H1 (cell line): ENCODE measurements around the gene PRCP. TPM values are rescaled to one million over a fixed set of nuclear protein-coding genes. Genes with fewer than 3 reads are reported as not detected.

Experiments used
- CTCF ChIA-PET: fragments of 300-600 bp; sonication (Branson Sonifier 250); formaldehyde crosslinking; loops from one replicate; lab custom pipeline; 2021; ENCODE audit not compliant: partially characterized antibody; lab: Charles Lee
- POLR2A ChIA-PET: fragments of 300-600 bp; sonication (Branson Sonifier 250); formaldehyde crosslinking; loops from one replicate; lab custom pipeline; 2021; ENCODE audit warnings: inconsistent platforms; ENCODE audit not compliant: partially characterized antibody; lab: Charles Lee
- DNase-seq, 2 experiments: peaks; one replicate each; pipeline versions ENCODE4 v3.0.0 to v3.0.0-alpha.2; 2010 to 2022; ENCODE audit warnings: low spot score in 2 of 2, low read depth in 1 of 2, mixed read lengths in 1 of 2
- FAIRE-seq: peaks from 2 replicates; lab custom pipeline; 2011; peaks lifted over from hg19 to GRCh38; lab: Jason Lieb, UNC
- H2AFZ ChIP-seq: 2 replicates; pipeline ENCODE4 v1.8.1; 2012; ENCODE audit warnings: low read length, inconsistent platforms
- H2AK5ac ChIP-seq: 2 replicates; pipeline ENCODE4 v1.6.1; 2013; ENCODE audit warnings: low read depth, low read length
- H2BK120ac ChIP-seq: replicated peaks from 2 replicates; pipeline ENCODE3; 2013; ENCODE audit warnings: low read depth, low read length, inconsistent platforms
- H2BK12ac ChIP-seq: 2 replicates; pipeline ENCODE4 v1.6.1; 2013; ENCODE audit warnings: low read depth, low read length
- H2BK15ac ChIP-seq: 2 replicates; pipeline ENCODE4 v1.6.1; 2013; ENCODE audit warnings: low read length
- H2BK20ac ChIP-seq: 2 replicates; pipeline ENCODE4 v1.6.1; 2013; ENCODE audit warnings: low read length
- H2BK5ac ChIP-seq: 2 replicates; pipeline ENCODE4 v1.6.1; 2013; ENCODE audit warnings: low read depth, low read length
- H3K14ac ChIP-seq: 2 replicates; pipeline ENCODE4 v1.6.1; 2013; ENCODE audit warnings: inconsistent platforms; ENCODE audit not compliant: insufficient read length
- H3K18ac ChIP-seq: 2 replicates; pipeline ENCODE4 v1.6.1; 2013; ENCODE audit warnings: low read length; ENCODE audit errors: extremely low read depth
- H3K23ac ChIP-seq: 2 replicates; pipeline ENCODE4 v1.6.1; 2013; ENCODE audit warnings: inconsistent platforms; ENCODE audit not compliant: insufficient read length
- H3K23me2 ChIP-seq: 2 replicates; pipeline ENCODE4 v1.6.1; 2013; ENCODE audit warnings: low read depth, low read length
- H3K27ac ChIP-seq: 2 replicates; pipeline ENCODE4 v1.6.1; 2011; ENCODE audit warnings: low read depth, low read length, inconsistent platforms
- H3K27me3 ChIP-seq, 4 experiments: replicated peaks in 1 of 4; 1 replicate in 1 of 4; 2 replicates in 3 of 4; pipeline versions ENCODE4 v1.6.1 to v1.8.1; 2011 to 2013; ENCODE audit warnings: low read length in 3 of 4, mild to moderate bottlenecking in 3 of 4, inconsistent platforms in 2 of 4, mixed read lengths in 2 of 4, moderate library complexity in 1 of 4; ENCODE audit not compliant: control insufficient read depth in 3 of 4, insufficient read depth in 3 of 4; ENCODE audit errors: extremely low read depth in 1 of 4
- H3K36me3 ChIP-seq, 4 experiments: 2 replicates each; pipeline versions ENCODE4 v1.6.1 to v1.8.1; 2011 to 2013; ENCODE audit warnings: mild to moderate bottlenecking in 4 of 4, low read length in 3 of 4, moderate library complexity in 2 of 4, control low read depth in 1 of 4, inconsistent platforms in 1 of 4; ENCODE audit not compliant: insufficient read depth in 4 of 4, control insufficient read depth in 2 of 4
- H3K4ac ChIP-seq: replicated peaks from 2 replicates; pipeline ENCODE3; 2013; ENCODE audit warnings: low read length, low read depth, mixed read lengths, inconsistent platforms; ENCODE audit not compliant: insufficient read length
- H3K4me1 ChIP-seq, 4 experiments: replicated peaks in 1 of 4; 1 replicate in 1 of 4; 2 replicates in 3 of 4; pipeline versions ENCODE4 v1.6.1 to v1.8.1; 2011 to 2013; ENCODE audit warnings: low read length in 3 of 4, inconsistent platforms in 2 of 4, mixed read lengths in 1 of 4; ENCODE audit not compliant: insufficient read depth in 4 of 4, control insufficient read depth in 3 of 4
- H3K4me2 ChIP-seq, 2 experiments: 2 replicates each; pipeline versions ENCODE4 v1.6.1 to v1.8.1; 2011 to 2013; ENCODE audit warnings: low read depth in 2 of 2, low read length in 2 of 2, control low read depth in 1 of 2, inconsistent platforms in 1 of 2, mild to moderate bottlenecking in 1 of 2; ENCODE audit not compliant: insufficient read depth in 1 of 2
- H3K4me3 ChIP-seq, 4 experiments: fragments of 200-600, 300-600 bp in 1 of 4; sonication (generic), shearing (Covaris generic), sonication (Bioruptor Twin) in 1 of 4; 2 replicates each; pipeline versions ENCODE4 v1.5.1 to v1.8.1; 2011 to 2016; ENCODE audit warnings: low read length in 4 of 4, low read depth in 3 of 4, control low read depth in 2 of 4, inconsistent platforms in 2 of 4, mild to moderate bottlenecking in 2 of 4, mixed read lengths in 1 of 4, moderate library complexity in 1 of 4; ENCODE audit not compliant: insufficient read depth in 2 of 4; ENCODE audit errors: extremely low read depth in 1 of 4
- H3K56ac ChIP-seq: replicated peaks from 2 replicates; pipeline ENCODE3; 2013; ENCODE audit warnings: low read depth, mild to moderate bottlenecking, mixed read lengths, low read length, inconsistent platforms; ENCODE audit not compliant: insufficient read length
- H3K79me1 ChIP-seq: 2 replicates; pipeline ENCODE4 v1.6.1; 2013; ENCODE audit warnings: low read depth, low read length, control low read depth
- H3K79me2 ChIP-seq, 2 experiments: 2 replicates each; pipeline versions ENCODE4 v1.6.1 to v1.8.1; 2012 to 2013; ENCODE audit warnings: low read length in 2 of 2, mild to moderate bottlenecking in 2 of 2, inconsistent platforms in 1 of 2; ENCODE audit not compliant: insufficient read depth in 2 of 2, control insufficient read depth in 1 of 2
- H3K9ac ChIP-seq, 4 experiments: replicated peaks in 1 of 4; 1 replicate in 1 of 4; 2 replicates in 3 of 4; pipeline versions ENCODE4 v1.6.1 to v1.8.1; 2011 to 2013; ENCODE audit warnings: low read depth in 3 of 4, low read length in 3 of 4, control low read depth in 2 of 4, mild to moderate bottlenecking in 2 of 4, moderate library complexity in 2 of 4, inconsistent platforms in 1 of 4; ENCODE audit errors: extremely low read depth in 1 of 4
- H3K9me3 ChIP-seq, 2 experiments: 2 replicates each; pipeline versions ENCODE4 v1.6.1 to v1.8.1; 2012 to 2013; ENCODE audit warnings: mild to moderate bottlenecking in 2 of 2, moderate library complexity in 2 of 2, control low read depth in 1 of 2, inconsistent platforms in 1 of 2, low read depth in 1 of 2, low read length in 1 of 2, mixed read lengths in 1 of 2; ENCODE audit not compliant: insufficient read depth in 2 of 2
- H4K20me1 ChIP-seq, 2 experiments: replicated peaks in 1 of 2; 2 replicates each; pipeline versions ENCODE3 to v1.8.1; 2011 to 2013; ENCODE audit warnings: inconsistent platforms in 2 of 2, low read length in 2 of 2, mild to moderate bottlenecking in 1 of 2; ENCODE audit not compliant: insufficient read depth in 2 of 2, control insufficient read depth in 1 of 2
- H4K5ac ChIP-seq: 2 replicates; pipeline ENCODE4 v1.6.1; 2013; ENCODE audit warnings: low read length, low read depth, mixed read lengths, inconsistent platforms; ENCODE audit not compliant: insufficient read length
- H4K8ac ChIP-seq: 2 replicates; pipeline ENCODE4 v1.8.0; 2013; ENCODE audit warnings: mild to moderate bottlenecking, moderate library complexity, low read length, inconsistent platforms; ENCODE audit not compliant: insufficient read depth; ENCODE audit errors: extremely low read depth
- H4K91ac ChIP-seq: replicated peaks from 2 replicates; pipeline ENCODE3; 2013; ENCODE audit warnings: low read length, mixed read lengths, inconsistent platforms; ENCODE audit not compliant: insufficient read length
- CHD1 ChIP-seq: IDR thresholded peaks from 2 replicates; pipeline ENCODE4 v1.6.1; 2012; ENCODE audit warnings: low read depth, low read length, improper control_type of control experiment
- EP300 ChIP-seq, 2 experiments: IDR thresholded peaks; 1 replicate in 1 of 2; 2 replicates in 1 of 2; pipeline ENCODE4 v1.6.1; 2011 to 2012; ENCODE audit warnings: low read depth in 2 of 2, low read length in 2 of 2, mild to moderate bottlenecking in 2 of 2, borderline replicate concordance in 1 of 2, inconsistent platforms in 1 of 2, moderate library complexity in 1 of 2
- EZH2 ChIP-seq: fragments of 200-600 bp; sonication (generic); IDR thresholded peaks from 2 replicates; pipeline ENCODE4 v1.7.1; 2012; ENCODE audit warnings: low read depth, mild to moderate bottlenecking, moderate library complexity, low read length, inconsistent platforms; ENCODE audit not compliant: severe bottlenecking
- RXRA ChIP-seq: IDR thresholded peaks from 2 replicates; pipeline ENCODE4 v1.6.1; 2011; ENCODE audit warnings: low read depth, mild to moderate bottlenecking, low read length, moderate library complexity; ENCODE audit not compliant: insufficient read depth
- SIN3A ChIP-seq, 2 experiments: IDR thresholded peaks in 1 of 2; conservative IDR thresholded peaks in 1 of 2; 2 replicates each; pipeline ENCODE4 v1.6.1; 2011 to 2012; ENCODE audit warnings: low read length in 2 of 2, improper control_type of control experiment in 1 of 2, low read depth in 1 of 2, mild to moderate bottlenecking in 1 of 2
- SIRT6 ChIP-seq: IDR thresholded peaks from one replicate; pipeline ENCODE4 v1.7.1; 2012; ENCODE audit warnings: low read length, inconsistent platforms
- SUZ12 ChIP-seq: fragments of 200-600 bp; sonication (generic); IDR thresholded peaks from 2 replicates; pipeline ENCODE4 v1.6.1; 2012; ENCODE audit warnings: mild to moderate bottlenecking, inconsistent platforms, low read length, moderate library complexity, mixed read lengths
- TBP ChIP-seq: IDR thresholded peaks from 2 replicates; pipeline ENCODE4 v1.6.1; 2011; ENCODE audit warnings: low read depth, low read length, improper control_type of control experiment
- ZNF274 ChIP-seq: IDR thresholded peaks from 2 replicates; pipeline ENCODE4 v1.7.0; 2012; ENCODE audit warnings: low read length, borderline replicate concordance; ENCODE audit errors: extremely low read depth
- WGBS, 2 experiments: shearing (Covaris generic) in 1 of 2; methylation state at CpG; one replicate each; pipeline versions ENCODE4 v1.1.6 to v1.1.7; 2013 to 2015; ENCODE audit warnings: low lambda C conversion rate in 2 of 2, mixed read lengths in 2 of 2, inconsistent platforms in 1 of 2, low coverage in 1 of 2, missing lambda C conversion rate in 1 of 2; ENCODE audit not compliant: insufficient replicate concordance in 2 of 2, insufficient coverage in 1 of 2, insufficient read length in 1 of 2; ENCODE audit errors: extremely low coverage in 1 of 2, missing lambda C conversion rate in 1 of 2; 5-methylcytosine and 5-hydroxymethylcytosine counted together
- polyA plus RNA-seq, 7 experiments: library from polyadenylated mRNA; depleted of rRNA in 3 of 7; stranded (reverse) in 5 of 7; unstranded in 2 of 7; fragments of >200 nt in 5 of 7; fragments of 200-250 nt in 2 of 7; gene quantifications; 1 replicate in 5 of 7; 2 replicates in 1 of 7; 4 replicates in 1 of 7; pipeline versions ENCODE4 v1.2.1 to v1.2.3, GENCODE V29; 2011 to 2013; ENCODE audit warnings: missing spikeins in 2 of 7, mixed read lengths in 2 of 7
- total RNA-seq: library from RNA; stranded (reverse); fragmentation: NEBNext Ultra II Directional; extraction: Animal tissue kit (Norgen Biotek cat#: 25700); gene quantifications from 2 replicates; pipeline ENCODE4 v1.2.1, GENCODE V29; 2021

PRCP gene
- total and polyA plus RNA-seq, 2 of the 8 experiments (the other 6 are each of a cell fraction or from before 2014, with no cell fraction given) = 63.8 to 84.4 TPM

- Histone ChIP-seq H4K20me1 (no peaks in the 10 kb centered on the region), H3K23ac (no peak overlapping the region), H2BK120ac (no peak overlapping the region), H2BK5ac (no peak overlapping the region), H3K9ac (no peak overlapping the region), H3K27ac (no peak overlapping the region), H3K23me2 (no peaks in the 10 kb centered on the region), H3K4me2 (no peak overlapping the region), H2AFZ (no peak overlapping the region), H3K4me1 (no peaks in the 10 kb centered on the region), H3K27me3 (no peaks in the 10 kb centered on the region), H3K56ac (no peak overlapping the region), H2BK15ac (no peak overlapping the region), H3K9me3 (no peaks in the 10 kb centered on the region), H4K91ac (no peak overlapping the region), H4K8ac (no peak overlapping the region), H3K18ac (no peak overlapping the region), H3K36me3 (no peaks in the 10 kb centered on the region), H3K79me2 (no peaks in the 10 kb centered on the region), H4K5ac (no peak overlapping the region), H3K4ac (no peak overlapping the region), H3K14ac (no peak overlapping the region), H2BK12ac (no peak overlapping the region), H3K79me1 (no peaks in the 10 kb centered on the region), H3K4me3 (no peak overlapping the region), H2BK20ac (no peak overlapping the region), H2AK5ac (no peak overlapping the region)
- ChIA-PET CTCF (interaction anchor here (0.6 to 1.7 kb wide), 4 partner anchors 13 to 56 kb away, joined by 3 to 5 read pairs (median 3); no protein-coding TSS in a partner anchor), POLR2A (no interaction called here)
- TF ChIP-seq RXRA = no peak
- no peak for TF ChIP-seq ZNF274
- TF ChIP-seq CHD1 = no peak
- no peak for TF ChIP-seq EZH2
- TF ChIP-seq SIN3A (conservative IDR thresholded peaks at IDR 0.05 in 1 of 2, IDR thresholded peaks at IDR 0.05 in 1 of 2; ENCODE audit: low read depth in 1 of 2, low read length in 2 of 2) = no peak
- TF ChIP-seq TBP = no peak
- no peak for TF ChIP-seq SUZ12
- TF ChIP-seq SIRT6 = no peak
- no peak for TF ChIP-seq EP300 (IDR thresholded peaks at IDR 0.05; ENCODE audit: borderline replicate concordance in 1 of 2, low read depth in 2 of 2, low read length in 2 of 2)
- WGBS, 2 experiments = 83% methylated on average over 3 of the region's 3 CpGs; no CpG with 5 or more reads in 1 of the 2 experiments
- no peak for FAIRE-seq
- DNase-seq = no peak
These were observed 68.9 kb downstream of the PRCP start for GRCh38 chr11:82831364-82831763.
